Heart left ventricle (tissue), 16 donors: ENCODE data around the gene HMGB3. TPM values are rescaled to one million over a fixed set of nuclear protein-coding genes. Genes with fewer than 3 reads are reported as not detected.

Source experiments
- ATAC-seq, 4 donors: fragments of 200-7000 bp; cut with Tn5 transposase; one replicate each; pipeline ENCODE4 v1.9.1; 2020 to 2022; ENCODE audit warnings: moderate library complexity in 4 of 4, mild to moderate bottlenecking in 3 of 4, moderate number of reproducible peaks in 1 of 4
- DNase-seq, 5 donors: peaks; one replicate each; pipeline ENCODE4 v3.0.0-alpha.2; 2020
- H3K27ac ChIP-seq, 12 donors: fragments of 200-600 bp; sonication (generic) in 4 of 12; one replicate each; pipeline versions ENCODE4 v1.5.0 to v1.8.0; 2016 to 2022; ENCODE audit warnings: mild to moderate bottlenecking in 2 of 12
- H3K27me3 ChIP-seq, 9 donors: fragments of 200-600 bp; sonication (generic) in 2 of 9; one replicate each; pipeline versions ENCODE4 v1.5.1 to v1.8.0; 2016 to 2022; ENCODE audit warnings: mild to moderate bottlenecking in 3 of 9
- H3K36me3 ChIP-seq, 9 donors: fragments of 200-600 bp; sonication (generic) in 2 of 9; one replicate each; pipeline versions ENCODE4 v1.5.0 to v1.8.0; 2018 to 2022; ENCODE audit warnings: mild to moderate bottlenecking in 2 of 9
- H3K4me1 ChIP-seq, 12 donors: fragments of 200-600 bp; sonication (generic) in 4 of 12; one replicate each; pipeline versions ENCODE4 v1.5.0 to v1.8.0; 2016 to 2022; ENCODE audit warnings: mild to moderate bottlenecking in 3 of 12
- H3K4me3 ChIP-seq, 12 donors: fragments of 200-600 bp; sonication (generic) in 4 of 12; one replicate each; pipeline versions ENCODE4 v1.5.0 to v1.8.0; 2017 to 2022; ENCODE audit warnings: mild to moderate bottlenecking in 9 of 12, moderate library complexity in 4 of 12
- H3K9me3 ChIP-seq, 12 donors: fragments of 200-600 bp; sonication (generic) in 4 of 12; one replicate each; pipeline versions ENCODE4 v1.5.0 to v1.8.0; 2016 to 2022; ENCODE audit warnings: mild to moderate bottlenecking in 1 of 12
- CTCF ChIP-seq, 12 donors: fragments of 200-600 bp; sonication (generic) in 4 of 12; IDR thresholded peaks; one replicate each; pipeline versions ENCODE4 v1.5.0 to v1.8.0; 2018 to 2022; ENCODE audit warnings: antibody characterized with exemption in 12 of 12, mild to moderate bottlenecking in 5 of 12
- POLR2A ChIP-seq, 2 donors: fragments of 450-650 bp; IDR thresholded peaks; one replicate each; pipeline ENCODE4 v1.6.1; 2017; ENCODE audit warnings: antibody characterized with exemption in 2 of 2, mild to moderate bottlenecking in 2 of 2, moderate library complexity in 2 of 2
- WGBS, 4 donors: extraction: QIAGEN DNeasy Blood & Tissue Kit in 2 of 4; methylation state at CpG; one replicate each; pipeline versions ENCODE4 v1.1.5 to v1.1.7; 2013 to 2018; 5-methylcytosine and 5-hydroxymethylcytosine counted together
- intact Hi-C, 10 donors: fragments of 100-400 bp; cut with DNase I; formaldehyde crosslinking; loops; one replicate each; pipeline versions ENCODE4 v1.11.1 to v1.14.2; 2022
- long read RNA-seq, 3 donors: library from polyadenylated mRNA; unstranded; transcript quantifications; one replicate each; pipeline ENCODE4 v2.0.0, GENCODE V29; 2020 to 2021
- polyA plus RNA-seq, 2 donors: library from polyadenylated mRNA; stranded (reverse); fragments of 200-250 nt; gene quantifications; one replicate each; pipeline ENCODE4 v1.2.3, GENCODE V29; 2013
- total RNA-seq, 9 donors: library from RNA; depleted of rRNA in 2 of 9; stranded (reverse); fragments of >200 nt in 2 of 9; fragmentation: NEBNext Ultra II Directional in 3 of 9; extraction: Animal tissue kit (Norgen Biotek cat#: 25700) in 3 of 9; gene quantifications; one replicate each; pipeline versions ENCODE4 v1.1.0 to v1.2.4, GENCODE V29; 2016 to 2023
- donor health status: ischemic (EF 13 %, LVEDD 7.1; RV severe dilation, severe dysfunction).
- donor health status: healthy with polysubstance abuse.
- donor health status: DM: no; HTN: yes; CAD: no.
- donor health status: DM: no; HTN: no; CAD: no.
- donor health status: ischemic (EF 25% LVEDD 6.9; RV normal size, moderate dysfunction).
- donor health status: ischemic (EF 25% LVEDD 5.7; RV mildly dilated, moderate dysfunction).
- donor health status: healthy.
- donor health status: DM: yes; HTN: yes; CAD: no.
- donor health status: ischemic (EF 35%, LVEDD 5.7; RV mildly dilated, moderate dysfunction).
- donor health status: nonischemic (EF 11% LVEDD 7.7; RV severe dilation, severe dysfunction).
- donor health status: DM: yes; HTN: yes; CAD: no.
- donor health status: PGD.
- donor health status: ischemic (EF 29% LVEDD 5.4; RV normal size, mild dysfunction).
- donor health status: nonischemic (EF 23%, LVEDD 6.1; RV moderate dilation, normal function).

Gene HMGB3
- 10 to 100 TPM in 5 of 9 donors, 1 to 10 TPM in 4; 2.6 to 27.8 (median 10.4) TPM for total RNA-seq
- 10 to 100 TPM in 1 of 2 donors, 1 to 10 TPM in 1; 5.6 to 14.7 TPM for polyA plus RNA-seq
- long read RNA-seq, donor 1, partial matches to known transcripts, result 1 of 6 reads
- long read RNA-seq, donor 1, other reads (novel, unspliced or antisense), result 1 of 6 reads
- long read RNA-seq, donor 2, partial matches to known transcripts, result 5 of 10 reads
- long read RNA-seq, donor 2, other reads (novel, unspliced or antisense), result 1 of 10 reads
- long read RNA-seq, donor 3, transcript HMGB3-201 (5 exons, 3,560 nt), result major isoform, 6 of 10 reads
- long read RNA-seq, donor 3, partial matches to known transcripts, result 0 of 10 reads
- long read RNA-seq, donor 3, other reads (novel, unspliced or antisense), result 2 of 10 reads

- Histone ChIP-seq H3K27me3 (no peaks in the 10 kb centered on the region), H3K4me1 (peaks cover 0 to 4% (median 0%) of the 10 kb centered on the region in 12 donors), H3K36me3 (no peaks in the 10 kb centered on the region), H3K4me3 (peak within 1 kb of the TSS; percentile 8 to 65 (median 52)), H3K9me3 (no peaks in the 10 kb centered on the region), H3K27ac (peak within 1 kb of the TSS in 1 of 12 donors; percentile 55)
- 1 to 50% (median 20%) methylated on average over 53 to 80 of the region's 90 CpGs for WGBS, 4 donors
- peak in 1 of 2 donors; percentile 49 for TF ChIP-seq POLR2A (IDR thresholded peaks at IDR 0.05)
- TF ChIP-seq CTCF (IDR thresholded peaks at IDR 0.05), result no peak
- peak; percentile 73 to 90 (median 89) for DNase-seq
- peak; percentile 88 to 99 (median 98) for ATAC-seq
- intact Hi-C loops, result loop anchor here in 2 of 10 donors (5.0 to 10.0 kb wide), 3 partner anchors 78 to 211 kb away; no protein-coding TSS in a partner anchor
Observed at GRCh38 chrX:150982788-150983520, at the start of gene HMGB3. Gene HMGB3 (plus strand): TSS chrX:150983335. CDS start chrX:150985600, 2,265 bp downstream.

- H3K27ac ChIP-seq, result no peak overlapping the region
- no peaks in the 10 kb centered on the region for H3K36me3 ChIP-seq
- no peaks in the 10 kb centered on the region for H3K4me1 ChIP-seq
- no peak for DNase-seq
- H3K9me3 ChIP-seq, result no peaks in the 10 kb centered on the region
- no peak for ATAC-seq
- WGBS, 4 donors, result 64 to 86% (median 70%) methylated on average over 5 of the region's 5 CpGs
- TF ChIP-seq CTCF (IDR thresholded peaks at IDR 0.05), result no peak
- no peak for TF ChIP-seq POLR2A (IDR thresholded peaks at IDR 0.05)
- intact Hi-C loops, result no loop called here
- H3K27me3 ChIP-seq, result no peaks in the 10 kb centered on the region
- no peak overlapping the region for H3K4me3 ChIP-seq
Observed at GRCh38 chrX:150933945-150934350, 49.2 kb upstream of the HMGB3 start.

- Histone ChIP-seq H3K27ac (no peak overlapping the region), H3K27me3 (no peaks in the 10 kb centered on the region), H3K4me1 (no peaks in the 10 kb centered on the region), H3K9me3 (no peaks in the 10 kb centered on the region), H3K36me3 (no peaks in the 10 kb centered on the region), H3K4me3 (no peak overlapping the region)
- intact Hi-C loops, result no loop called here
- ATAC-seq (peak in 1 of 4 donors; percentile 31), DNase-seq (no peak)
- no peak for TF ChIP-seq POLR2A (IDR thresholded peaks at IDR 0.05)
- no peak for TF ChIP-seq CTCF (IDR thresholded peaks at IDR 0.05)
- 9 to 45% (median 20%) methylated on average over 4 to 5 of the region's 5 CpGs for WGBS, 4 donors
Observed at GRCh38 chrX:150934453-150934852, 48.7 kb upstream of the HMGB3 start.

GRCh38 chrX:150935467-150935866 is 47.7 kb upstream of the HMGB3 start:
- DNase-seq (no peak), ATAC-seq (peak in 3 of 4 donors; percentile 45 to 61 (median 48))
- Histone ChIP-seq H3K4me1 (no peaks in the 10 kb centered on the region), H3K9me3 (no peaks in the 10 kb centered on the region), H3K4me3 (no peak overlapping the region), H3K27me3 (no peaks in the 10 kb centered on the region), H3K36me3 (no peaks in the 10 kb centered on the region), H3K27ac (no peak overlapping the region)
- TF ChIP-seq POLR2A (IDR thresholded peaks at IDR 0.05) (no peak), CTCF (IDR thresholded peaks at IDR 0.05) (no peak)
- 46 to 66% (median 58%) methylated on average over 7 of the region's 7 CpGs for WGBS, 4 donors
- intact Hi-C loops, result no loop called here
